WTC11 (cell line): ENCODE measurements around the gene LIFR. TPM values are rescaled to one million over a fixed set of nuclear protein-coding genes. Genes with fewer than 3 reads are reported as not detected.

ENCODE experiments used
- ATAC-seq: fragments of 200-7000 bp; cut with Tn5 transposase; 2 replicates; pipeline ENCODE4 v1.10.0; 2021; ENCODE audit warnings: mild to moderate bottlenecking, moderate library complexity
- CTCF ChIA-PET: fragments of 300-600 bp; sonication (Branson Sonifier 250); formaldehyde crosslinking; loops from one replicate; lab custom pipeline; 2021; ENCODE audit warnings: antibody characterized with exemption; lab: Charles Lee
- POLR2A ChIA-PET: fragments of 350-600 bp; sonication (Branson Sonifier 250); formaldehyde crosslinking; loops from one replicate; lab custom pipeline; 2021; ENCODE audit warnings: antibody characterized with exemption; lab: Charles Lee
- DNase-seq: peaks from one replicate; pipeline ENCODE4 v3.0.0; 2021; ENCODE audit warnings: low spot score
- H3K27ac Mint-ChIP-seq: 2 replicates; pipeline ENCODE4 v1.8.0; 2021; ENCODE audit warnings: mixed read lengths
- H3K27me3 Mint-ChIP-seq: 2 replicates; pipeline ENCODE4 v1.8.0; 2021; ENCODE audit warnings: low read depth, mild to moderate bottlenecking, moderate library complexity, mixed read lengths
- H3K36me3 Mint-ChIP-seq: 2 replicates; pipeline ENCODE4 v1.8.0; 2021; ENCODE audit warnings: mixed read lengths
- H3K4me1 Mint-ChIP-seq: 2 replicates; pipeline ENCODE4 v1.8.0; 2022; ENCODE audit warnings: mixed read lengths
- H3K4me3 Mint-ChIP-seq: 2 replicates; pipeline ENCODE4 v1.8.0; 2021; ENCODE audit warnings: mild to moderate bottlenecking, moderate library complexity, mixed read lengths
- H3K9me3 Mint-ChIP-seq: 2 replicates; pipeline ENCODE4 v1.8.0; 2021; ENCODE audit warnings: mixed read lengths
- ATF1 ChIP-seq: sonication (generic); formaldehyde crosslinking; IDR thresholded peaks from 2 replicates; pipeline ENCODE4 v1.8.1; 2023; ENCODE audit warnings: mild to moderate bottlenecking, moderate library complexity, missing genetic modification reagents
- CREM ChIP-seq: sonication (generic); formaldehyde crosslinking; IDR thresholded peaks from 2 replicates; pipeline ENCODE4 v1.8.1; 2022; ENCODE audit warnings: mild to moderate bottlenecking, missing genetic modification reagents, moderate library complexity
- E2F1 ChIP-seq: sonication (generic); formaldehyde crosslinking; IDR thresholded peaks from 2 replicates; pipeline ENCODE4 v1.8.0; 2022; ENCODE audit warnings: mild to moderate bottlenecking, missing genetic modification reagents
- FOXJ3 ChIP-seq: sonication (generic); formaldehyde crosslinking; IDR thresholded peaks from 2 replicates; pipeline ENCODE4 v1.9.0; 2021; ENCODE audit warnings: missing genetic modification reagents, mild to moderate bottlenecking, borderline replicate concordance
- HMGA2 ChIP-seq: fragments of 250-450 bp; sonication (Bioruptor Pico); IDR thresholded peaks from 2 replicates; pipeline ENCODE4 v1.4.0; 2021; ENCODE audit warnings: mild to moderate bottlenecking, moderate library complexity
- JUN ChIP-seq: sonication (generic); formaldehyde crosslinking; IDR thresholded peaks from 2 replicates; pipeline ENCODE4 v1.8.0; 2023; ENCODE audit warnings: mild to moderate bottlenecking, missing genetic modification reagents
- KAT7 ChIP-seq: sonication (generic); formaldehyde crosslinking; IDR thresholded peaks from 2 replicates; pipeline ENCODE4 v1.8.1; 2023; ENCODE audit warnings: missing genetic modification reagents, mild to moderate bottlenecking, borderline replicate concordance
- MYBL2 ChIP-seq: sonication (generic); formaldehyde crosslinking; IDR thresholded peaks from 2 replicates; pipeline ENCODE4 v1.8.1; 2023; ENCODE audit warnings: mild to moderate bottlenecking, moderate library complexity, missing genetic modification reagents
- OVOL2 ChIP-seq: fragments of 250-450 bp; sonication (Bioruptor Pico); IDR thresholded peaks from 2 replicates; pipeline ENCODE4 v1.9.0; 2021; ENCODE audit warnings: mild to moderate bottlenecking, borderline replicate concordance
- PREB ChIP-seq: sonication (generic); formaldehyde crosslinking; IDR thresholded peaks from 2 replicates; pipeline ENCODE4 v1.8.1; 2022; ENCODE audit warnings: mild to moderate bottlenecking, missing genetic modification reagents, moderate library complexity, borderline replicate concordance
- RELA ChIP-seq: sonication (generic); formaldehyde crosslinking; IDR thresholded peaks from 2 replicates; pipeline ENCODE4 v1.8.1; 2022; ENCODE audit warnings: missing genetic modification reagents, mild to moderate bottlenecking, borderline replicate concordance
- RORB ChIP-seq: fragments of 250-450 bp; sonication (Bioruptor Pico); IDR thresholded peaks from 2 replicates; pipeline ENCODE4 v1.9.0; 2021; ENCODE audit warnings: mild to moderate bottlenecking
- SMAD3 ChIP-seq: sonication (generic); formaldehyde crosslinking; IDR thresholded peaks from 2 replicates; pipeline ENCODE4 v1.8.0; 2022; ENCODE audit warnings: missing genetic modification reagents, mild to moderate bottlenecking, borderline replicate concordance
- SOX15 ChIP-seq: fragments of 250-450 bp; sonication (Bioruptor Pico); IDR thresholded peaks from 2 replicates; pipeline ENCODE4 v1.9.0; 2021; ENCODE audit warnings: mild to moderate bottlenecking
- TEAD4 ChIP-seq: sonication (generic); formaldehyde crosslinking; IDR thresholded peaks from 2 replicates; pipeline ENCODE4 v1.8.0; 2022; ENCODE audit warnings: mild to moderate bottlenecking, missing genetic modification reagents
- ZMAT4 ChIP-seq: fragments of 250-450 bp; sonication (Bioruptor Pico); IDR thresholded peaks from 2 replicates; pipeline ENCODE4 v1.9.0; 2021; ENCODE audit warnings: mild to moderate bottlenecking
- ZNF263 ChIP-seq: sonication (generic); formaldehyde crosslinking; IDR thresholded peaks from 2 replicates; pipeline ENCODE4 v1.8.1; 2022; ENCODE audit warnings: low read depth, mild to moderate bottlenecking, moderate library complexity, missing genetic modification reagents
- ZNF317 ChIP-seq: sonication (generic); formaldehyde crosslinking; IDR thresholded peaks from 2 replicates; pipeline ENCODE4 v1.8.1; 2023; ENCODE audit warnings: low read depth, mild to moderate bottlenecking, moderate library complexity, missing genetic modification reagents, borderline replicate concordance
- ZNF671 ChIP-seq: fragments of 250-450 bp; sonication (Bioruptor Pico); IDR thresholded peaks from 2 replicates; pipeline ENCODE4 v1.8.0; 2021; ENCODE audit warnings: mild to moderate bottlenecking
- total RNA-seq: library from RNA; stranded (reverse); gene quantifications from 3 replicates; pipeline ENCODE4 v1.2.3, GENCODE V29; 2021
- TF ChIP-seq, protein P1 (sequence below): sonication (generic); formaldehyde crosslinking; IDR thresholded peaks from 2 replicates; pipeline ENCODE4 v1.8.0; 2023; ENCODE audit warnings: missing genetic modification reagents, mild to moderate bottlenecking, borderline replicate concordance
- TF ChIP-seq, protein P2 (sequence below): fragments of 250-450 bp; sonication (Bioruptor Pico); conservative IDR thresholded peaks from 2 replicates; pipeline ENCODE4 v1.9.0; 2021; ENCODE audit warnings: mild to moderate bottlenecking
- TF ChIP-seq, protein P3 (sequence below): sonication (generic); formaldehyde crosslinking; IDR thresholded peaks from 2 replicates; pipeline ENCODE4 v1.8.1; 2022; ENCODE audit warnings: mild to moderate bottlenecking, moderate library complexity, missing genetic modification reagents
- TF ChIP-seq, protein P4 (sequence below): sonication (generic); formaldehyde crosslinking; IDR thresholded peaks from 2 replicates; pipeline ENCODE4 v1.8.1; 2023; ENCODE audit warnings: mild to moderate bottlenecking, missing genetic modification reagents, borderline replicate concordance

Gene LIFR
- total RNA-seq, 1 experiment from 2014 or later = 14.4 TPM

GRCh38 chr5:38538161-38538560 lies 18.3 kb downstream of the LIFR start:
- Mint-ChIP-seq H3K27me3 (no peaks in the 10 kb centered on the region), H3K4me3 (no peak overlapping the region), H3K36me3 (no peaks in the 10 kb centered on the region), H3K9me3 (no peaks in the 10 kb centered on the region), H3K27ac (peak overlapping the region; percentile 9; the same call in 1 of the 2 replicates), H3K4me1 (peaks cover 51% of the 10 kb centered on the region)
- TF ChIP-seq, protein P1, sequence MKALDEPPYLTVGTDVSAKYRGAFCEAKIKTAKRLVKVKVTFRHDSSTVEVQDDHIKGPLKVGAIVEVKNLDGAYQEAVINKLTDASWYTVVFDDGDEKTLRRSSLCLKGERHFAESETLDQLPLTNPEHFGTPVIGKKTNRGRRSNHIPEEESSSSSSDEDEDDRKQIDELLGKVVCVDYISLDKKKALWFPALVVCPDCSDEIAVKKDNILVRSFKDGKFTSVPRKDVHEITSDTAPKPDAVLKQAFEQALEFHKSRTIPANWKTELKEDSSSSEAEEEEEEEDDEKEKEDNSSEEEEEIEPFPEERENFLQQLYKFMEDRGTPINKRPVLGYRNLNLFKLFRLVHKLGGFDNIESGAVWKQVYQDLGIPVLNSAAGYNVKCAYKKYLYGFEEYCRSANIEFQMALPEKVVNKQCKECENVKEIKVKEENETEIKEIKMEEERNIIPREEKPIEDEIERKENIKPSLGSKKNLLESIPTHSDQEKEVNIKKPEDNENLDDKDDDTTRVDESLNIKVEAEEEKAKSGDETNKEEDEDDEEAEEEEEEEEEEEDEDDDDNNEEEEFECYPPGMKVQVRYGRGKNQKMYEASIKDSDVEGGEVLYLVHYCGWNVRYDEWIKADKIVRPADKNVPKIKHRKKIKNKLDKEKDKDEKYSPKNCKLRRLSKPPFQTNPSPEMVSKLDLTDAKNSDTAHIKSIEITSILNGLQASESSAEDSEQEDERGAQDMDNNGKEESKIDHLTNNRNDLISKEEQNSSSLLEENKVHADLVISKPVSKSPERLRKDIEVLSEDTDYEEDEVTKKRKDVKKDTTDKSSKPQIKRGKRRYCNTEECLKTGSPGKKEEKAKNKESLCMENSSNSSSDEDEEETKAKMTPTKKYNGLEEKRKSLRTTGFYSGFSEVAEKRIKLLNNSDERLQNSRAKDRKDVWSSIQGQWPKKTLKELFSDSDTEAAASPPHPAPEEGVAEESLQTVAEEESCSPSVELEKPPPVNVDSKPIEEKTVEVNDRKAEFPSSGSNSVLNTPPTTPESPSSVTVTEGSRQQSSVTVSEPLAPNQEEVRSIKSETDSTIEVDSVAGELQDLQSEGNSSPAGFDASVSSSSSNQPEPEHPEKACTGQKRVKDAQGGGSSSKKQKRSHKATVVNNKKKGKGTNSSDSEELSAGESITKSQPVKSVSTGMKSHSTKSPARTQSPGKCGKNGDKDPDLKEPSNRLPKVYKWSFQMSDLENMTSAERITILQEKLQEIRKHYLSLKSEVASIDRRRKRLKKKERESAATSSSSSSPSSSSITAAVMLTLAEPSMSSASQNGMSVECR (CRISPR knock-in tag) = no peak
- TF ChIP-seq, protein P2, sequence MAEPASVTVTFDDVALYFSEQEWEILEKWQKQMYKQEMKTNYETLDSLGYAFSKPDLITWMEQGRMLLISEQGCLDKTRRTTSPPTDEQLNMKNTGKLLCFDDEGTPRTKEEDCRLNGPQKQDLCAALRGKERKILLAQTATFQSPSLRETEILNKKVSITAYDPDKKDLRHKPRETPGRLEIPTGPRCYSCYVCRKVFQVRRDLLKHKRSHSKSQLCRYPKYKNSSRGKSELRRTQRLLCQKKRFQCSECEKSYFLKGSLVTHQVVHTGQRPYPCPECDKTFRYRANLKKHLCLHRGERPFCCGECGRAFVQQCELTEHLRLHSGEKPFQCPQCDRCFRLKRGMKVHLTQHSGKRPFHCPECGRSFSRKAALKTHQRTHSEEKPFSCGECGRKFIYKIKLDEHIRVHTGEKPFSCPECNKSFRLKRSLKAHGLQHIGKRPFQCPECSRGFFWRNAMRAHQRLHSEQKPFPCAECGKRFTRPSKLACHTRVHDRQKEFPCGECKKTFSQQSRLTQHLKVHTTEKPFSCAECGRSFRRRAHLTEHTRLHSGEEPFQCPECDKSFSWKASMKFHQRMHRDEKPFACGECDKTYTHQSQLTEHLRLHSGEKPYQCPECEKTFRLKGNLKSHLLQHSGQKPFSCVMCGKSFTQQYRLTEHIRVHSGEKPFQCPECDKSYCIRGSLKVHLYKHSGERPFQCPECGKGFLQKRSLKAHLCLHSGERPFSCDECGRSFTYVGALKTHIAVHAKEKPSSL = no peak
- TF ChIP-seq ZNF263 (CRISPR knock-in tag) (no peak), ZNF317 (CRISPR knock-in tag) (no peak), RELA (no peak), ZNF671 (CRISPR knock-in tag) (no peak), KAT7 (CRISPR knock-in tag) (no peak), ZMAT4 (CRISPR knock-in tag) (no peak), RORB (no peak)
- TF ChIP-seq, protein P3, sequence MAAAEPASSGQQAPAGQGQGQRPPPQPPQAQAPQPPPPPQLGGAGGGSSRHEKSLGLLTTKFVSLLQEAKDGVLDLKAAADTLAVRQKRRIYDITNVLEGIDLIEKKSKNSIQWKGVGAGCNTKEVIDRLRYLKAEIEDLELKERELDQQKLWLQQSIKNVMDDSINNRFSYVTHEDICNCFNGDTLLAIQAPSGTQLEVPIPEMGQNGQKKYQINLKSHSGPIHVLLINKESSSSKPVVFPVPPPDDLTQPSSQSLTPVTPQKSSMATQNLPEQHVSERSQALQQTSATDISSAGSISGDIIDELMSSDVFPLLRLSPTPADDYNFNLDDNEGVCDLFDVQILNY = no peak
- ChIA-PET CTCF (interaction anchor here (1.0 kb wide), 1 partner anchor 272 kb away, joined by 3 read pairs; no protein-coding TSS in a partner anchor), POLR2A (no interaction called here)
- no peak for DNase-seq
- no peak for ATAC-seq

DNA sequence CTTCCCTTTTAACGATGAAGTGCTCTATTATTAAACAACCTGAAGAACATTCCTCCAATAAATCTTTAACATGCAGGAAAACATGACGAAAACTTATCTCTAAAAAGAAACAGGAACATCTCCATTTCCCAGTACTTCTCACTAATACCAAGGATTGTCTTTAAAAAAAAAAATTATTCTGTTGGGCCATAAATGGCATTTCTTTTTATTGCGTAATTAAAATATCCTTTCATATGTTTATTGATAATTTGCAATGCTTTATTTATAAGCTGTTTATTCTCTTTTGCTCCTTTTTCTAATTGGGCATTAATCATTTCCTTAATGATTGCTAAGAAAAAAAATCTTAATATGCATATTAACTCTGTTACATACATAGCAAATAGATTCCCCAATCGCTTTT lies 18.9 kb downstream of the LIFR start:
- ATAC-seq (no peak), DNase-seq (no peak)
- Mint-ChIP-seq H3K4me3 (no peak overlapping the region), H3K4me1 (peaks cover 57% of the 10 kb centered on the region), H3K27ac (no peak overlapping the region; the same call in 1 of the 2 replicates), H3K27me3 (no peaks in the 10 kb centered on the region), H3K36me3 (no peaks in the 10 kb centered on the region), H3K9me3 (no peaks in the 10 kb centered on the region)
- ChIA-PET POLR2A (no interaction called here), CTCF (interaction anchor here (0.6 kb wide), 1 partner anchor 138 kb away, joined by 3 read pairs; no protein-coding TSS in a partner anchor)
- TF ChIP-seq CREM (CRISPR knock-in tag) (no peak), MYBL2 (CRISPR knock-in tag) (no peak), SMAD3 (CRISPR knock-in tag) (no peak), SOX15 (CRISPR knock-in tag) (no peak), TEAD4 (CRISPR knock-in tag) (no peak), JUN (CRISPR knock-in tag) (no peak), ATF1 (CRISPR knock-in tag) (no peak), FOXJ3 (CRISPR knock-in tag) (no peak), OVOL2 (CRISPR knock-in tag) (no peak), HMGA2 (CRISPR knock-in tag) (no peak), PREB (CRISPR knock-in tag) (no peak), E2F1 (CRISPR knock-in tag) (no peak)
- TF ChIP-seq, protein P4, sequence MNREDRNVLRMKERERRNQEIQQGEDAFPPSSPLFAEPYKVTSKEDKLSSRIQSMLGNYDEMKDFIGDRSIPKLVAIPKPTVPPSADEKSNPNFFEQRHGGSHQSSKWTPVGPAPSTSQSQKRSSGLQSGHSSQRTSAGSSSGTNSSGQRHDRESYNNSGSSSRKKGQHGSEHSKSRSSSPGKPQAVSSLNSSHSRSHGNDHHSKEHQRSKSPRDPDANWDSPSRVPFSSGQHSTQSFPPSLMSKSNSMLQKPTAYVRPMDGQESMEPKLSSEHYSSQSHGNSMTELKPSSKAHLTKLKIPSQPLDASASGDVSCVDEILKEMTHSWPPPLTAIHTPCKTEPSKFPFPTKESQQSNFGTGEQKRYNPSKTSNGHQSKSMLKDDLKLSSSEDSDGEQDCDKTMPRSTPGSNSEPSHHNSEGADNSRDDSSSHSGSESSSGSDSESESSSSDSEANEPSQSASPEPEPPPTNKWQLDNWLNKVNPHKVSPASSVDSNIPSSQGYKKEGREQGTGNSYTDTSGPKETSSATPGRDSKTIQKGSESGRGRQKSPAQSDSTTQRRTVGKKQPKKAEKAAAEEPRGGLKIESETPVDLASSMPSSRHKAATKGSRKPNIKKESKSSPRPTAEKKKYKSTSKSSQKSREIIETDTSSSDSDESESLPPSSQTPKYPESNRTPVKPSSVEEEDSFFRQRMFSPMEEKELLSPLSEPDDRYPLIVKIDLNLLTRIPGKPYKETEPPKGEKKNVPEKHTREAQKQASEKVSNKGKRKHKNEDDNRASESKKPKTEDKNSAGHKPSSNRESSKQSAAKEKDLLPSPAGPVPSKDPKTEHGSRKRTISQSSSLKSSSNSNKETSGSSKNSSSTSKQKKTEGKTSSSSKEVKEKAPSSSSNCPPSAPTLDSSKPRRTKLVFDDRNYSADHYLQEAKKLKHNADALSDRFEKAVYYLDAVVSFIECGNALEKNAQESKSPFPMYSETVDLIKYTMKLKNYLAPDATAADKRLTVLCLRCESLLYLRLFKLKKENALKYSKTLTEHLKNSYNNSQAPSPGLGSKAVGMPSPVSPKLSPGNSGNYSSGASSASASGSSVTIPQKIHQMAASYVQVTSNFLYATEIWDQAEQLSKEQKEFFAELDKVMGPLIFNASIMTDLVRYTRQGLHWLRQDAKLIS (CRISPR knock-in tag) = no peak
